HG02571 (cell line): Measurements from ENCODE around the gene TNFRSF19.
A peak's percentile ranks its signal among the peaks of the same experiment; 100 is the strongest.
"Not testable (repeated sequence)": the region's sequence is repeated elsewhere in the genome, so short reads cannot be mapped to it uniquely, and the experiment has no call there.

Experiments used
- ATAC-seq: cut with Tn5 transposase; IDR thresholded peaks from one replicate; pipeline ENCODE4 v1.9.1; 2021; ENCODE audit warnings: mild to moderate bottlenecking, moderate library complexity; ENCODE audit not compliant: unreplicated experiment

The TNFRSF19 gene

GRCh38 chr13:23563085-23563845 lies 6.9 kb upstream of the TNFRSF19 start:
- no peak for ATAC-seq

GRCh38 chr13:23567906-23568460 lies 2.2 kb upstream of the TNFRSF19 start:
- ATAC-seq, result no peak

- ATAC-seq, result no peak
Measured at GRCh38 chr13:23570921-23571315, 706 bp downstream of the TNFRSF19 start.

- ATAC-seq, result no peak
Measured at GRCh38 chr13:23571431-23571830, 1.2 kb downstream of the TNFRSF19 start.

- ATAC-seq, result no peak
Measured at GRCh38 chr13:23572836-23573235, 2.6 kb downstream of the TNFRSF19 start.

- ATAC-seq, result no peak
Measured at GRCh38 chr13:23574421-23575145, 4.4 kb downstream of the TNFRSF19 start.

GRCh38 chr13:23575632-23576031 lies 5.4 kb downstream of the TNFRSF19 start:
- no peak for ATAC-seq

- peak; percentile 69 for ATAC-seq
Measured at GRCh38 chr13:23578411-23579071, 8.3 kb downstream of the TNFRSF19 start.

- peak; percentile 86 for ATAC-seq
Measured at GRCh38 chr13:23579072-23579895, 9.1 kb downstream of the TNFRSF19 start.

GRCh38 chr13:23579896-23580683 lies 9.9 kb downstream of the TNFRSF19 start:
- ATAC-seq, result no peak

GRCh38 chr13:23580684-23581060 lies 10.5 kb downstream of the TNFRSF19 start:
- no peak for ATAC-seq

GRCh38 chr13:23583491-23583890 lies 13.3 kb downstream of the TNFRSF19 start:
- ATAC-seq, result no peak

GRCh38 chr13:23584275-23584674 lies 14.1 kb downstream of the TNFRSF19 start:
- ATAC-seq, result no peak

GRCh38 chr13:23586336-23586735 lies 16.1 kb downstream of the TNFRSF19 start:
- ATAC-seq, result no peak

GRCh38 chr13:23588666-23589065 lies 18.5 kb downstream of the TNFRSF19 start:
- no peak for ATAC-seq

GRCh38 chr13:23592596-23592995 lies 22.4 kb downstream of the TNFRSF19 start:
- no peak for ATAC-seq

GRCh38 chr13:23593148-23593547 lies 22.9 kb downstream of the TNFRSF19 start:
- no peak for ATAC-seq

GRCh38 chr13:23594290-23594689 lies 24.1 kb downstream of the TNFRSF19 start:
- ATAC-seq, result not testable (repeated sequence)

GRCh38 chr13:23598369-23598768 lies 28.2 kb downstream of the TNFRSF19 start:
- ATAC-seq, result no peak
